DND-41 (cell line): Measurements from ENCODE around the gene GOLGA1.

Experiments used
- CTCF ChIP-seq: IDR thresholded peaks from 2 replicates; pipeline ENCODE4 v1.5.1; 2012; ENCODE audit warnings: borderline replicate concordance, low read length, moderate library complexity, mild to moderate bottlenecking; ENCODE audit not compliant: poor library complexity, severe bottlenecking; ENCODE audit errors: extremely low read depth
- EZH2 ChIP-seq: IDR thresholded peaks from 3 replicates; pipeline ENCODE4 v1.6.1; 2012; ENCODE audit warnings: borderline replicate concordance, low read depth, mild to moderate bottlenecking, moderate library complexity, low read length, inconsistent platforms; ENCODE audit not compliant: severe bottlenecking

GRCh38 chr9:124889006-124889405 is 51.9 kb downstream of the GOLGA1 start:
- TF ChIP-seq CTCF (no peak), EZH2 (no peak)
